Heart right ventricle (tissue), 16 donors: Measurements from ENCODE around the gene TPM4. TPM values are rescaled to one million over a fixed set of nuclear protein-coding genes. Genes with fewer than 3 reads are reported as not detected.

Experiments
- ATAC-seq, 8 donors: fragments of 200-7000 bp; cut with Tn5 transposase; one replicate each; pipeline ENCODE4 v1.9.1; 2020; ENCODE audit warnings: mild to moderate bottlenecking in 8 of 8, moderate library complexity in 8 of 8, moderate number of reproducible peaks in 1 of 8
- DNase-seq, 2 donors: peaks; one replicate each; pipeline ENCODE4 v3.0.0-alpha.2; 2020
- H3K27ac ChIP-seq, 10 donors: fragments of 200-600 bp; sonication (generic) in 2 of 10; one replicate each; pipeline versions ENCODE4 v1.5.0 to v1.8.0; 2020 to 2022; ENCODE audit warnings: mild to moderate bottlenecking in 3 of 10
- H3K27me3 ChIP-seq, 7 donors: fragments of 200-600 bp; one replicate each; pipeline ENCODE4 v1.8.0; 2021 to 2022; ENCODE audit warnings: mild to moderate bottlenecking in 2 of 7
- H3K36me3 ChIP-seq, 9 donors: fragments of 200-600 bp; sonication (generic) in 1 of 9; one replicate each; pipeline versions ENCODE4 v1.5.0 to v1.8.0; 2020 to 2022; ENCODE audit warnings: mild to moderate bottlenecking in 2 of 9
- H3K4me1 ChIP-seq, 9 donors: fragments of 200-600 bp; sonication (generic) in 1 of 9; one replicate each; pipeline versions ENCODE4 v1.5.0 to v1.8.0; 2020 to 2022; ENCODE audit warnings: mild to moderate bottlenecking in 4 of 9
- H3K4me3 ChIP-seq, 10 donors: fragments of 200-600 bp; sonication (generic) in 2 of 10; one replicate each; pipeline versions ENCODE4 v1.5.0 to v1.8.0; 2020 to 2022; ENCODE audit warnings: mild to moderate bottlenecking in 7 of 10, moderate library complexity in 2 of 10
- H3K9me3 ChIP-seq, 11 donors: fragments of 200-600 bp in 10 of 11; sonication (generic) in 2 of 11; one replicate each; pipeline versions ENCODE4 v1.5.0 to v1.8.0; 2013 to 2022; ENCODE audit warnings: mild to moderate bottlenecking in 2 of 11, control low read depth in 1 of 11, moderate library complexity in 1 of 11
- WGBS, 2 donors: extraction: QIAGEN DNeasy Blood & Tissue Kit; methylation state at CpG; one replicate each; pipeline ENCODE4 v1.1.7; 2013; ENCODE audit warnings: inconsistent platforms in 1 of 2; 5-methylcytosine and 5-hydroxymethylcytosine counted together
- intact Hi-C, 10 donors: fragments of 100-400 bp; cut with DNase I; formaldehyde crosslinking; loops; one replicate each; pipeline versions ENCODE4 v1.11.1 to v1.14.2; 2022
- polyA plus RNA-seq, 2 donors: library from polyadenylated mRNA; stranded (reverse); fragments of 200-250 nt; gene quantifications; one replicate each; pipeline ENCODE4 v1.2.3, GENCODE V29; 2013
- total RNA-seq, 10 donors: library from RNA; stranded (reverse); fragmentation: NEBNext Ultra II Directional in 3 of 10; extraction: Animal tissue kit (Norgen Biotek cat#: 25700) in 3 of 10; gene quantifications; one replicate each; pipeline versions ENCODE4 v1.2.1 to v1.2.4, GENCODE V29; 2021 to 2023
- TF ChIP-seq, protein P1 (sequence below), 9 donors: fragments of 200-600 bp; sonication (generic) in 2 of 9; IDR thresholded peaks; one replicate each; pipeline versions ENCODE4 v1.5.0 to v1.8.0; 2021 to 2022; ENCODE audit warnings: antibody characterized with exemption in 9 of 9, mild to moderate bottlenecking in 5 of 9, moderate library complexity in 1 of 9
- donor health status: Arrhythmogenic right ventricular cardiomyopathy.
- donor health status: ischemic (EF 13 %, LVEDD 7.1; RV severe dilation, severe dysfunction).
- donor health status: healthy with polysubstance abuse.
- donor health status: DM: no; HTN: yes; CAD: no.
- donor health status: DM: no; HTN: no; CAD: no.
- donor health status: ischemic (EF 25% LVEDD 6.9; RV normal size, moderate dysfunction).
- donor health status: ischemic (EF 25% LVEDD 5.7; RV mildly dilated, moderate dysfunction).
- donor health status: healthy.
- donor health status: DM: yes; HTN: yes; CAD: no.
- donor health status: Ischemic cardiomyopathy.
- donor health status: ischemic (EF 35%, LVEDD 5.7; RV mildly dilated, moderate dysfunction).
- donor health status: nonischemic (EF 11% LVEDD 7.7; RV severe dilation, severe dysfunction).
- donor health status: DM: yes; HTN: yes; CAD: no.
- donor health status: PGD.
- donor health status: ischemic (EF 29% LVEDD 5.4; RV normal size, mild dysfunction).
- donor health status: nonischemic (EF 23%, LVEDD 6.1; RV moderate dilation, normal function).

TPM4 gene
- total and polyA plus RNA-seq, 12 donors: 52.0 to 231 (median 76.6) TPM

DNA sequence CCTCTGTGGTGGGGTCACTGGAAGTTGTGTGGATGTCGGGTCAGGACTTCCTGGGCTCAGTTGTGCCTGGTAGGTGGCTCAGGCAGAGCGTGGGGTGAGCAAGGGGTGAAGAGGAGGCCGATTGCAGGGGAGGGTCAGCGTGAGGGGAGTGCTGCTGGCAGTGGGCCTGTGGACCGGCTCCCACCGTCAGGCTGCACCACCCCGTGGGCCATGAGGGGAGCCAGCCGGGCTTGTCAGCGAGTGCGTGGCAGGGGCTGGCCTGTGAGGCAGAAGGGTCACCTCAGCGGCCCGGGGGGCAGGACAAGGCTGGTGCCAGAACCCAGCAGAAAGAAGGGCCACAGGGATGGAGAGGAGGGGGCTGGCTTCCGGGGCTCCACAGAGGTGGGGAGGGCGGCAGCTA is 48.7 kb downstream of the TPM4 start:
- no peak overlapping the region for H3K4me3 ChIP-seq
- no peak for DNase-seq
- no peaks in the 10 kb centered on the region for H3K27me3 ChIP-seq
- no peak overlapping the region for H3K27ac ChIP-seq
- TF ChIP-seq, protein P1, sequence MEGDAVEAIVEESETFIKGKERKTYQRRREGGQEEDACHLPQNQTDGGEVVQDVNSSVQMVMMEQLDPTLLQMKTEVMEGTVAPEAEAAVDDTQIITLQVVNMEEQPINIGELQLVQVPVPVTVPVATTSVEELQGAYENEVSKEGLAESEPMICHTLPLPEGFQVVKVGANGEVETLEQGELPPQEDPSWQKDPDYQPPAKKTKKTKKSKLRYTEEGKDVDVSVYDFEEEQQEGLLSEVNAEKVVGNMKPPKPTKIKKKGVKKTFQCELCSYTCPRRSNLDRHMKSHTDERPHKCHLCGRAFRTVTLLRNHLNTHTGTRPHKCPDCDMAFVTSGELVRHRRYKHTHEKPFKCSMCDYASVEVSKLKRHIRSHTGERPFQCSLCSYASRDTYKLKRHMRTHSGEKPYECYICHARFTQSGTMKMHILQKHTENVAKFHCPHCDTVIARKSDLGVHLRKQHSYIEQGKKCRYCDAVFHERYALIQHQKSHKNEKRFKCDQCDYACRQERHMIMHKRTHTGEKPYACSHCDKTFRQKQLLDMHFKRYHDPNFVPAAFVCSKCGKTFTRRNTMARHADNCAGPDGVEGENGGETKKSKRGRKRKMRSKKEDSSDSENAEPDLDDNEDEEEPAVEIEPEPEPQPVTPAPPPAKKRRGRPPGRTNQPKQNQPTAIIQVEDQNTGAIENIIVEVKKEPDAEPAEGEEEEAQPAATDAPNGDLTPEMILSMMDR (IDR thresholded peaks at IDR 0.05): no peak
- H3K9me3 ChIP-seq: no peaks in the 10 kb centered on the region
- peaks cover 0 to 4% (median 0%) of the 10 kb centered on the region in 9 donors for H3K4me1 ChIP-seq
- intact Hi-C loops: no loop called here
- WGBS, 2 donors: 87 to 93% methylated on average over 14 of the region's 14 CpGs
- peaks cover 5 to 100% (median 67%) of the 10 kb centered on the region in 9 donors for H3K36me3 ChIP-seq
- ATAC-seq: no peak

DNA sequence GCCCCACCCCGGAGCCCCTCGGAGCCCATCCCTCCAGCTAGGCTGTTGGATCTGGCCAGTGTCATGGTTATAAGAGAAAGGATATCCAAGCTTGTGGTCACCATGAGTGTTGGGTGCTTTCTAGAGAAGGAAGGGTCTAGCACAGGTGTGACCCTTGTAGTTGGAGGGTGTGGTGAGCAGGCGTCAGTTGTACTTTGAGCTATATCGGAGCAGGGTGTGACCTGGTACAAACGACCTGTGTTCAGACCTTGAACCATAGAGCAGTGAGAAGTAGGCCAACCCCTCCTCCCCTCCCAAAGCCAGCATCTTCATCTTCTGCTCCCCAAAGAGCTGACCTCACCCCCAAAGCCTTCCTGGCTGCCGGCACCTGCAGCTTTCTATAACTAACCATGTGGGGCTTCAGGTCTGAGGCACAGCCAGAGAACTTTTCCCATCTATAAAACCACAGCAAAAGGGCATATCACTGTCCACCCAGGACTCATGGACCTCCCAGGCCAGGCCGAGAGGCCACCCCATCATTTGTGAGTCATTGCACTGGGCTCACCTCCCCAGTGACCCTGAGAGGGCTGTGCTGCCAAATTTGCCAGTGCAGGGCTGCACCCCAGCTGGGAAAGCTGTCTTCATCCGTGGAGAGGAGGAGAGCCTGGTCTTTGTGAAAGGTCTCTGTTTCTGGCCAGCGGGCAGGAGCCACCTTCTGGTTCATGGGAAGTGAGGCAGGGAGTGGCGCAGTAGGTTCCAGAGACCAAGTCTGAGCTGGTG is 49.6 kb downstream of the TPM4 start:
- intact Hi-C loops: no loop called here
- DNase-seq: no peak
- no peaks in the 10 kb centered on the region for H3K27me3 ChIP-seq

DNA sequence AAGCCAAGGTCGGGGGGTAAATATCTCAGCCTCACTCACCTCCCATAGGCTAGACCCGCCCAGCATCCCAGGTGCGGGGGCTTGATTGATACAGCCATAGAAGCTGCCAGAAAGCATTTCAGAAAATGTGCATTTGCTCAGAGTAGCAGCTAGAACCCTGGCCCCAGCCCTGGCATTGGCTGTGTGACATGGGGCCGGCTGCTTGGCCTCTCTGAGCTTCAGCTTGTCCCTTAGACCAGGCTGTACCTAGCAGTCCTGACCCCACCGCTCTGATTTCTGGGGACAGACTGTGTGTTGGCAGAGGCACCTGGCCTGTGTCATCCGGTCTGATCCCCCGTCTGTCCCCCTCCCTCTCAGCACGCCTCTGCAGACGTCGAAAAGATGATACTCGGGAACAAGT is 50.8 kb downstream of the TPM4 start:
- WGBS, 2 donors: 85 to 91% methylated on average over 11 of the region's 11 CpGs
- H3K27me3 ChIP-seq: no peaks in the 10 kb centered on the region
- peaks cover 5 to 100% (median 57%) of the 10 kb centered on the region in 9 donors for H3K36me3 ChIP-seq

More for the DNA sequence above, 49.6 kb downstream of the TPM4 start:
- H3K27ac ChIP-seq: no peak overlapping the region
- ATAC-seq: no peak
- TF ChIP-seq, protein P1 (IDR thresholded peaks at IDR 0.05): no peak
- no peaks in the 10 kb centered on the region for H3K9me3 ChIP-seq
- 79 to 81% methylated on average over 10 of the region's 10 CpGs for WGBS, 2 donors
- no peaks in the 10 kb centered on the region for H3K4me1 ChIP-seq
- H3K36me3 ChIP-seq: peaks cover 5 to 100% (median 64%) of the 10 kb centered on the region in 9 donors
- H3K4me3 ChIP-seq: no peak overlapping the region

DNA sequence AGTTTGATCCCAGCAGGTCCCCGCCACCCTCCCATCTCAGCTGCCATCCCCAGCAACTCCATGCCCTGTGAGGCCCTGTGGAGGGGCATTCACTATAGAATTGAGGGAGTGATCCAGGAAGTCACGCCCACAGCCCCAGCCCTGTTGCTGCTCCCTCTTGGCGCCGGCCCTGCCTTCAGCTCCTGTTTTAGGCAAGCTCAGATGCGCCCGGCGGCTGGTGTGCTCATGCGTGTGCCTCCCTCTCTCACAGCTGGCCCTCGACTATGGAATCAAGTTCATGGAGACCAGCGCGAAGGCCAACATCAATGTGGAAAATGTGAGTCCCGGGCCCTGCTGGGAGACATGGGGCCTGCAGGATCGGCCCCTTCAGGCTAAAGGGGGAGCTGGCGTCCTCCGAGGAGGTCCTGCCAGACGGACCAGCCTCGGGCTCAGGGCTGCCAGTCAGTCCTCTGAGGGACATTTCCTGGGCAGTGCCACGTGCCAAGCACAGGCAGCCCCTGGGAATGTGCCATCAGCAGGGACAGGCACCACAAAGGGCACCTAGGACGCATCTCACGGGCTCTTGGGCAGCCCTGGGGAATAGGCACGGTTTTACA is 51.6 kb downstream of the TPM4 start:
- 94 to 95% methylated on average over 21 of the region's 21 CpGs for WGBS, 2 donors
- no peaks in the 10 kb centered on the region for H3K4me1 ChIP-seq
- no peak overlapping the region for H3K4me3 ChIP-seq
- no peak overlapping the region for H3K27ac ChIP-seq
- TF ChIP-seq, protein P1 (IDR thresholded peaks at IDR 0.05): no peak
- no peaks in the 10 kb centered on the region for H3K9me3 ChIP-seq
- DNase-seq (no peak), ATAC-seq (no peak)
- intact Hi-C loops: no loop called here
- no peaks in the 10 kb centered on the region for H3K27me3 ChIP-seq
- peaks cover 0 to 100% (median 58%) of the 10 kb centered on the region in 9 donors for H3K36me3 ChIP-seq

More for the DNA sequence above, 50.8 kb downstream of the TPM4 start:
- TF ChIP-seq, protein P1 (IDR thresholded peaks at IDR 0.05): no peak
- Histone ChIP-seq H3K9me3 (no peaks in the 10 kb centered on the region), H3K4me3 (no peak overlapping the region), H3K27ac (no peak overlapping the region), H3K4me1 (no peaks in the 10 kb centered on the region)
- ATAC-seq: no peak
- intact Hi-C loops: no loop called here
- no peak for DNase-seq
